ENCODE measurements around the gene HHIPL1.

HHIPL1 gene

DNA sequence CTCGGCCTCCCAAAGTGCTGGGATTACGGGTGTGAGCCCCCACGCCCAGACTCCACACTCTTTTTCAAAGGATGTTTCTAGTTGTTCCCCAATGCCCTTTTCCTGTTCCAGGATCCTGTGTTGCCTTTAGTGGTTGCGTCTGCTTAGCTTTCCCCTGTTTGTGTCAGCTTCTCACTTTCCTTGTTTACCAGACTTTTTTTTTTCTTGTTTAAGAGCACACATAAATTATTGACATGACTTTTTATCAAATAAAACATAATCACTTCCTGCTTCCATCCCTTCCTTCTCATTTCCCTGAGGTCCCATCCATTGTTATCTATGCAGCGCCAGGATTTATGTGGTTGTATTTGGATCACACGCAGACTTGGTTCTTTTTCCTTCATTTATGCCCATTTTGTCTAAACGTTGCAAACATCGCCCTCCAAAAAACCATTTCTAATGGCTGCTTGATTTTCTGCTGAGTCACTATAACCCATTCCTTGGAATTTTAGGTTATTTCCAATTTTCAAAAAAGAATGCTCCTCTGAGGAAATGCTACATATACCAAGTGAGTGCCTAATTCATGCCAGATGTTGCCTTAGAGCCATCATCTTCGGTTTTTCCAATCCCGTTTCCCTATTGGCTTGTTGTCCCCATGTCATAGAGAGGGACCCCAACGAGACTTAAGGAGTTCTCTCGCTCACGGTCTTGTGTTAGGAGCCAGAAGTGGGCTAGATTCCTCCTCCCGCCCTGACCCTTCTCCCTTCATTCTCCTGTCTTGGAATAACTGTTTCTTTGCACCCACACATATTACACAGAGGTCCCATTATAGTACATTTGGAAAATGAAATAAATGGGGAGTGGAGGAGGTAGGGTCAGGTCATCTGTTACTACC lies 25.7 kb downstream of the HHIPL1 start:
- no peaks in the 10 kb centered on the region for H3K36me3 ChIP-seq (ENCODE audit: control insufficient read depth, insufficient read depth, low read length)
- H3K4me1 ChIP-seq (ENCODE audit: control insufficient read depth, insufficient read depth, low read length): no peaks in the 10 kb centered on the region
- H3K27ac ChIP-seq (ENCODE audit: low read depth, low read length): no peak overlapping the region

DNA sequence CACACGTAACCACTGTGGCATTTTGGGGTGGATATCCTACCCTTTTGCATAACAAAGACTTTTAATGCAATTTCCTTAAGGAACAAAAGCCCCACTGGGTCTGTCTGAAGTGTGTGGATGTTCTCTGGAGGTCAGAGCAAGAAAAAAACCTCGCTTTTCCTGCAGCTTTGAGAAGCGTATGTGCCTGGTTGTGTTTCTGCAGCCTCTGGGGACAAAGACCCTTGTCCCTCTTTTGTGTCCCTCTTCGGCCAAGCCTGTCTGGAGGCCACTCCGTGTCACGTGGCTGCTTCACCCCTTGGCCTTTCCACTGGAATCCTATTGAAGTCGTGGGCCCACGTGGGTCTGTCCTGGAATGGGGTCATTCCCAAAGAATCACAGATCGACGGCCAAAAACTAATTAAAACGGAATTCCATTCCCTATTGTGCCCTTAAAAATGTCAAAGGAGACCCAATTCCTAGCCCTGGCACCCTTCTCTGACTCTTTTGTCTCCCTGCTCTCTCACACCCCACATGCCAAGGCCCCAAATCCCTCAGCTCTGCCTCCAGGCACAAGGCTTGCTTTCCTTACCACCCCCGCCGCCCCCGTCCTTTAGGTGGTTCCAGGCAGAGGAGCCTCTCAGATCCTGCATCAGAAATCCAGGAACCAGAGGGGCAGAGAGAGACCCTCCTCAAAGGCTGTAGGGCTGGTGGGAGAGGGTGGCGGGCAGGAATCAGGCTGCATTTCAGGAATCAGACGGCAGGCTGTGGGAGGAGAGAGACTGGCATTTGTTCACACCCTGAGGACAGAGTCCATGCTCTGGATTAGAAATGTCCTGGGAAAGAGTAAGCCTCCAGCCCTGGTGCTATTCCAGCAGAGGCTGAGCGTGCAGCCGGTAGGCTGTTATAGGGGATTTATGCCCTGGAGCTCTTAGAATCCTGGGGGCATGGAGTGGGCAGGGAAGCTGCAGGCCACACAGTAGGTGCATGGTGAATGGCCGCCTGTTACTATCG lies 26.6 kb downstream of the HHIPL1 start:
- H3K9ac ChIP-seq (ENCODE audit: low read length): no peak overlapping the region
- H3K4me3 ChIP-seq (ENCODE audit: low read length): no peak overlapping the region
- no peak overlapping the region for H3K27ac ChIP-seq (ENCODE audit: low read depth, low read length)
- H3K36me3 ChIP-seq (ENCODE audit: control insufficient read depth, insufficient read depth, low read length): no peaks in the 10 kb centered on the region
- no peaks in the 10 kb centered on the region for H3K4me1 ChIP-seq (ENCODE audit: control insufficient read depth, insufficient read depth, low read length)
- H3K27me3 ChIP-seq (ENCODE audit: control insufficient read depth, insufficient read depth, low read length): no peaks in the 10 kb centered on the region

More for the DNA sequence above, 25.7 kb downstream of the HHIPL1 start:
- no peaks in the 10 kb centered on the region for H3K27me3 ChIP-seq (ENCODE audit: control insufficient read depth, insufficient read depth, low read length)
- H3K9ac ChIP-seq (ENCODE audit: low read length): no peak overlapping the region
- no peak overlapping the region for H3K4me3 ChIP-seq (ENCODE audit: low read length)

GRCh38 chr14:99672506-99673304 lies 27.8 kb downstream of the HHIPL1 start:
- no peaks in the 10 kb centered on the region for H3K27me3 ChIP-seq (ENCODE audit: control insufficient read depth, insufficient read depth, low read length)
- H3K36me3 ChIP-seq (ENCODE audit: control insufficient read depth, insufficient read depth, low read length): no peaks in the 10 kb centered on the region
- no peak overlapping the region for H3K27ac ChIP-seq (ENCODE audit: low read depth, low read length)
- H3K4me3 ChIP-seq (ENCODE audit: low read length): no peak overlapping the region
- H3K9ac ChIP-seq (ENCODE audit: low read length): no peak overlapping the region
- H3K4me1 ChIP-seq (ENCODE audit: control insufficient read depth, insufficient read depth, low read length): no peaks in the 10 kb centered on the region

DNA sequence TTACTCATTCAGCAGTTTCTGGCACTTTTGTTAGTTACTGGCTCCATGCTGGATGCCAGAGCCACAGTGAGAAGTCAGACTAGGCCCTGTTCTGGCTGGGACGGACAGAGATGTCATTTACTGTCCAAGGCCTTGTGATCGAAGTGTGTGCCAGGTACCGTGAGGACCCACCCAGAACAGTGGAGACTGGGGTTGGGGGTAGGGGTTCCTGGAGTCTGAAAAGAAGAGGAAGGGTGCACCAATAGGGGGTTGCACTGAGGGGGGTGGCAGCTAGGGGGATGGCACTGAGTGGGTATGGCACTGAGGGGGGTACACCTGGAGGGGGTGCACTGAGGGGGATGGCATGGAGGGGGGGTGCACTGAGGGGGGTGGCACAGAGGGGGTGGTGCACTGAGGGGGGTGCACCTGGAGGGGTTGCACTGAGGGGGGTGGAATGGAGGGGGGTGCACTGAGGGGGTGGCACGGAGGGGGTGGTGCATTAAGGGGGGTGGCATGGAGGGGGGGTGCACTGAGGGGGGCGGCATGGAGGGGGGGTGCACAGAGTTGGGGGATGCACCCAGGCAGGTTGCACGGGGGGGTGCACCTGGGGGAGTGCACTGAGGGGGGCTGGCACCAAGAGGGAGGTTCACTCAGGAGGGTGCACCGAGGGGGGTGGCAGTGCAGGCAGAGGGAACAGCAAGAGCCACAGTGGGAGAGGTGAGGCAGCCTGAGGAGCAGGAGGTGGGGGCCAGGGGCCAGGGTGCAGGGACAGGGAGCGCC lies 28.6 kb downstream of the HHIPL1 start:
- no peaks in the 10 kb centered on the region for H3K27me3 ChIP-seq (ENCODE audit: control insufficient read depth, insufficient read depth, low read length)
- no peak overlapping the region for H3K9ac ChIP-seq (ENCODE audit: low read length)
- H3K4me1 ChIP-seq (ENCODE audit: control insufficient read depth, insufficient read depth, low read length): no peaks in the 10 kb centered on the region
- no peak overlapping the region for H3K4me3 ChIP-seq (ENCODE audit: low read length)
- no peaks in the 10 kb centered on the region for H3K36me3 ChIP-seq (ENCODE audit: control insufficient read depth, insufficient read depth, low read length)
- no peak overlapping the region for H3K27ac ChIP-seq (ENCODE audit: low read depth, low read length)

- Histone ChIP-seq H3K4me1 (ENCODE audit: control insufficient read depth, insufficient read depth, low read length) (no peaks in the 10 kb centered on the region), H3K27ac (ENCODE audit: low read depth, low read length) (no peak overlapping the region), H3K9ac (ENCODE audit: low read length) (no peak overlapping the region), H3K27me3 (ENCODE audit: control insufficient read depth, insufficient read depth, low read length) (no peaks in the 10 kb centered on the region), H3K36me3 (ENCODE audit: control insufficient read depth, insufficient read depth, low read length) (no peaks in the 10 kb centered on the region), H3K4me3 (ENCODE audit: low read length) (no peak overlapping the region)
These were observed 29.2 kb downstream of the HHIPL1 start for GRCh38 chr14:99674064-99674650.

GRCh38 chr14:99674776-99675381 lies 29.9 kb downstream of the HHIPL1 start:
- H3K9ac ChIP-seq (ENCODE audit: low read length): no peak overlapping the region
- no peak overlapping the region for H3K4me3 ChIP-seq (ENCODE audit: low read length)
- no peaks in the 10 kb centered on the region for H3K36me3 ChIP-seq (ENCODE audit: control insufficient read depth, insufficient read depth, low read length)
- no peak overlapping the region for H3K27ac ChIP-seq (ENCODE audit: low read depth, low read length)
- no peaks in the 10 kb centered on the region for H3K27me3 ChIP-seq (ENCODE audit: control insufficient read depth, insufficient read depth, low read length)
- no peaks in the 10 kb centered on the region for H3K4me1 ChIP-seq (ENCODE audit: control insufficient read depth, insufficient read depth, low read length)

DNA sequence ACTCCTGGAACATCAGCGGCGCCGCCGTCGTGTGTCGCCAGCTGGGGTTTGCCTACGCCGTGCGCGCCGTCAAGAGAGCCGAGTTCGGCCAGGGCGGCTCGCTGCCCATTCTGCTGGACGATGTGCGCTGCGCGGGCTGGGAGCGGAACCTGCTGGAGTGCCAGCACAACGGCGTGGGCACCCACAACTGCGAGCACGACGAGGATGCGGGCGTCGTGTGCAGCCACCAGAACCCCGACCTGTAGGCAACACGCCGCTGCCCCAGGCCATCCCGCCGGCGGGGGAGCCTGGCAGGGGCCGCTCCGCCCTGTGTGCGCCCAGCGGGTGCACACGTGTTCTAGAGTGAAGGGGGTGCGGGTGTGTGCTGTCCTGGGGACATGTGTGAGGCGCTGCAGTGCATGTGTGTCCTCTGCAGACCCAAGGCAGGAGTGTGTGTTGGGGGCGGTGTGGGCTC lies 30.5 kb downstream of the HHIPL1 start:
- no peak overlapping the region for H3K9ac ChIP-seq (ENCODE audit: low read length)
- no peaks in the 10 kb centered on the region for H3K4me1 ChIP-seq (ENCODE audit: control insufficient read depth, insufficient read depth, low read length)
- H3K4me3 ChIP-seq (ENCODE audit: low read length): no peak overlapping the region
- no peak overlapping the region for H3K27ac ChIP-seq (ENCODE audit: low read depth, low read length)
- no peaks in the 10 kb centered on the region for H3K27me3 ChIP-seq (ENCODE audit: control insufficient read depth, insufficient read depth, low read length)
- H3K36me3 ChIP-seq (ENCODE audit: control insufficient read depth, insufficient read depth, low read length): no peaks in the 10 kb centered on the region

DNA sequence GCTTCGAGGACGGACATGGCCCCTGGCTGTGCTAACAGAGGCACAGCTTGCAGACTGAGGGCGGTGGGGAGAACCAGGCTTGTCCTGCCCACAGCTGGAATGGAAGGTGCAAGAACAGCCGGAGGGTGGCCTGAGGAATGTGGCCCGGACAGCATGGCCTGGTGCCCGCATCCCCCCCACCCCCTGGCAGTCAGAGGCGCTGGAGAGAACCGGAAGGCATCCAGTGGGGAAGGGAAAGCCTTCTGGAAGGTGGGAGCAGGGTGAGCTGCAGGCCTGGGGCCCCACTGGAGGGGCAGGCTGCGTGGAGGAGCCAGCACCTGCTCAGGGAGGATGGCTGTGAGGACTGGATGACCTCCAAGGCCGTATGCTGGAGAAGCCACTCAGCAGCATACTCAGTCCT lies 31.0 kb downstream of the HHIPL1 start:
- Histone ChIP-seq H3K27me3 (ENCODE audit: control insufficient read depth, insufficient read depth, low read length) (no peaks in the 10 kb centered on the region), H3K4me1 (ENCODE audit: control insufficient read depth, insufficient read depth, low read length) (no peaks in the 10 kb centered on the region), H3K9ac (ENCODE audit: low read length) (no peak overlapping the region), H3K4me3 (ENCODE audit: low read length) (no peak overlapping the region), H3K27ac (ENCODE audit: low read depth, low read length) (no peak overlapping the region), H3K36me3 (ENCODE audit: control insufficient read depth, insufficient read depth, low read length) (no peaks in the 10 kb centered on the region)

- Histone ChIP-seq H3K27me3 (ENCODE audit: control insufficient read depth, insufficient read depth, low read length) (no peaks in the 10 kb centered on the region), H3K9ac (ENCODE audit: low read length) (no peak overlapping the region), H3K27ac (ENCODE audit: low read depth, low read length) (no peak overlapping the region), H3K4me3 (ENCODE audit: low read length) (no peak overlapping the region), H3K4me1 (ENCODE audit: control insufficient read depth, insufficient read depth, low read length) (no peaks in the 10 kb centered on the region), H3K36me3 (ENCODE audit: control insufficient read depth, insufficient read depth, low read length) (no peaks in the 10 kb centered on the region)
These were observed 31.7 kb downstream of the HHIPL1 start for GRCh38 chr14:99676657-99677056.

GRCh38 chr14:99677231-99678140 lies 32.6 kb downstream of the HHIPL1 start:
- Histone ChIP-seq H3K27ac (ENCODE audit: low read depth, low read length) (no peak overlapping the region), H3K9ac (ENCODE audit: low read length) (no peak overlapping the region), H3K4me3 (ENCODE audit: low read length) (no peak overlapping the region), H3K4me1 (ENCODE audit: control insufficient read depth, insufficient read depth, low read length) (no peaks in the 10 kb centered on the region), H3K27me3 (ENCODE audit: control insufficient read depth, insufficient read depth, low read length) (no peaks in the 10 kb centered on the region), H3K36me3 (ENCODE audit: control insufficient read depth, insufficient read depth, low read length) (no peaks in the 10 kb centered on the region)
